Esophagus squamous epithelium (tissue), 5 donors: Measurements from ENCODE around the gene COQ7. TPM values are rescaled to one million over a fixed set of nuclear protein-coding genes. Genes with fewer than 3 reads are reported as not detected.
A peak's percentile ranks its signal among the peaks of the same experiment; 100 is the strongest.

Source experiments
- DNase-seq: peaks from one replicate; lab custom pipeline; 2025; lab: John Stamatoyannopoulos, UW
- H3K27ac ChIP-seq, 4 donors: fragments of 200-600 bp; sonication (generic); one replicate each; pipeline ENCODE4 v1.5.1; 2016 to 2019; ENCODE audit warnings: mild to moderate bottlenecking in 1 of 4
- H3K27me3 ChIP-seq, 4 donors: fragments of 200-600 bp; sonication (generic); 1 replicate in 3 of 4; 2 replicates in 1 of 4; pipeline versions ENCODE4 v1.5.1 to v1.6.0; 2017 to 2021; ENCODE audit warnings: antibody characterized with exemption in 1 of 4
- H3K36me3 ChIP-seq, 3 donors: fragments of 200-600 bp; sonication (generic); one replicate each; pipeline ENCODE4 v1.5.1; 2016 to 2019
- H3K4me1 ChIP-seq, 3 donors: fragments of 200-600 bp; sonication (generic); one replicate each; pipeline ENCODE4 v1.5.1; 2017 to 2019
- H3K4me3 ChIP-seq, 4 donors: fragments of 200-600 bp; sonication (generic); 1 replicate in 3 of 4; 2 replicates in 1 of 4; pipeline ENCODE4 v1.5.1; 2016 to 2019; ENCODE audit warnings: mild to moderate bottlenecking in 2 of 4, moderate library complexity in 1 of 4
- H3K9me3 ChIP-seq, 3 donors: fragments of 200-600 bp; sonication (generic); one replicate each; pipeline ENCODE4 v1.5.1; 2016 to 2019
- POLR2A ChIP-seq, 4 donors: fragments of 450-650 bp; IDR thresholded peaks; one replicate each; pipeline ENCODE4 v1.6.1; 2017; ENCODE audit warnings: antibody characterized with exemption in 4 of 4, mild to moderate bottlenecking in 4 of 4, moderate library complexity in 3 of 4
- WGBS, 2 donors: methylation state at CpG; one replicate each; pipeline ENCODE4 v1.1.5; 2018; 5-methylcytosine and 5-hydroxymethylcytosine counted together
- intact Hi-C: fragments of 100-400 bp; cut with DNase I; formaldehyde crosslinking; loops from one replicate; pipeline ENCODE4 v1.15.0; 2022
- total RNA-seq, 4 donors: library from RNA; depleted of rRNA; stranded (reverse); fragments of >200 nt; gene quantifications; one replicate each; pipeline ENCODE4 v1.1.0, GENCODE V29; 2016
- TF ChIP-seq, protein P1 (sequence below), 6 experiments: fragments of 450-650 bp in 4 of 6; fragments of 200-600 bp in 2 of 6; sonication (generic) in 2 of 6; IDR thresholded peaks; one replicate each; pipeline ENCODE4 v1.5.1; 2016 to 2019; ENCODE audit warnings: antibody characterized with exemption in 6 of 6, mild to moderate bottlenecking in 4 of 6, moderate library complexity in 4 of 6
- donor health status: DM: yes; HTN: yes; CAD: no.

Gene COQ7
- total RNA-seq: 10 to 100 TPM in 3 of 4 donors, 1 to 10 TPM in 1; 5.6 to 14.4 (median 12.5) TPM

GRCh38 chr16:19067349-19068236 is at the start of gene COQ7:
Gene COQ7 (plus strand): TSS chr16:19067614. CDS start chr16:19067665, 51 bp downstream.
- WGBS, 2 donors: 0 to 1% methylated on average over 10 to 14 of the region's 68 CpGs
- H3K27me3 ChIP-seq: no peaks in the 10 kb centered on the region
- peak within 1 kb of the TSS; percentile 63 to 94 (median 76) for H3K4me3 ChIP-seq
- intact Hi-C loops: no loop called here
- DNase-seq: peak; percentile 95
- TF ChIP-seq POLR2A (IDR thresholded peaks at IDR 0.05): peak in 3 of 4 donors; percentile 24 to 70 (median 46)
- TF ChIP-seq, protein P1, sequence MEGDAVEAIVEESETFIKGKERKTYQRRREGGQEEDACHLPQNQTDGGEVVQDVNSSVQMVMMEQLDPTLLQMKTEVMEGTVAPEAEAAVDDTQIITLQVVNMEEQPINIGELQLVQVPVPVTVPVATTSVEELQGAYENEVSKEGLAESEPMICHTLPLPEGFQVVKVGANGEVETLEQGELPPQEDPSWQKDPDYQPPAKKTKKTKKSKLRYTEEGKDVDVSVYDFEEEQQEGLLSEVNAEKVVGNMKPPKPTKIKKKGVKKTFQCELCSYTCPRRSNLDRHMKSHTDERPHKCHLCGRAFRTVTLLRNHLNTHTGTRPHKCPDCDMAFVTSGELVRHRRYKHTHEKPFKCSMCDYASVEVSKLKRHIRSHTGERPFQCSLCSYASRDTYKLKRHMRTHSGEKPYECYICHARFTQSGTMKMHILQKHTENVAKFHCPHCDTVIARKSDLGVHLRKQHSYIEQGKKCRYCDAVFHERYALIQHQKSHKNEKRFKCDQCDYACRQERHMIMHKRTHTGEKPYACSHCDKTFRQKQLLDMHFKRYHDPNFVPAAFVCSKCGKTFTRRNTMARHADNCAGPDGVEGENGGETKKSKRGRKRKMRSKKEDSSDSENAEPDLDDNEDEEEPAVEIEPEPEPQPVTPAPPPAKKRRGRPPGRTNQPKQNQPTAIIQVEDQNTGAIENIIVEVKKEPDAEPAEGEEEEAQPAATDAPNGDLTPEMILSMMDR (IDR thresholded peaks at IDR 0.05): peak in 2 of 6 experiments; percentile 10 to 25
- peaks cover 0 to 16% (median 0%) of the 10 kb centered on the region in 3 donors for H3K36me3 ChIP-seq
- H3K9me3 ChIP-seq: no peaks in the 10 kb centered on the region
- H3K27ac ChIP-seq: peak within 1 kb of the TSS; percentile 95 to 100 (median 98)
- peaks cover 8 to 23% (median 17%) of the 10 kb centered on the region in 3 donors for H3K4me1 ChIP-seq

DNA sequence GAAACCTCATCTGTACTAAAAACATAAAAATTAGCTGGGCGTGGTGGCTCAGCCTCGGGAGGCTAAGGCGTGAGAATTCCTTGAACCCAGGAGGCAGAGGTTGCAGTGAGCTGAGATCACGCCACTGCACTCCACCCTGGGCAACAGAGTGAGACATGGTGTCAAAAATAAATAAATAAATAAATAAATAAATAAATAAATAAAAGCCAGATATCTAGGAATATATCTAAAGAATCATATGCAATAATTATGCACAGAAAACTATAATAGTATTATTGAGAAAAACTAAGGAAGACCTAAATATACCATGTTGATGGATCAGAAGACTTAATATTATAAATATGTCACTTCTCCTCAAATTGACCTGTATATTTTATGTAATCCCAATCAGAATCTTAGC is 46.7 kb upstream of the COQ7 start:
- Histone ChIP-seq H3K4me3 (no peak overlapping the region), H3K27ac (no peak overlapping the region), H3K4me1 (no peaks in the 10 kb centered on the region), H3K36me3 (no peaks in the 10 kb centered on the region), H3K27me3 (no peaks in the 10 kb centered on the region), H3K9me3 (no peaks in the 10 kb centered on the region)
- DNase-seq: no peak
- TF ChIP-seq, protein P1 (IDR thresholded peaks at IDR 0.05): no peak
- no peak for TF ChIP-seq POLR2A (IDR thresholded peaks at IDR 0.05)
- intact Hi-C loops: no loop called here
- WGBS, 2 donors: 73 to 98% methylated on average over 4 of the region's 4 CpGs

DNA sequence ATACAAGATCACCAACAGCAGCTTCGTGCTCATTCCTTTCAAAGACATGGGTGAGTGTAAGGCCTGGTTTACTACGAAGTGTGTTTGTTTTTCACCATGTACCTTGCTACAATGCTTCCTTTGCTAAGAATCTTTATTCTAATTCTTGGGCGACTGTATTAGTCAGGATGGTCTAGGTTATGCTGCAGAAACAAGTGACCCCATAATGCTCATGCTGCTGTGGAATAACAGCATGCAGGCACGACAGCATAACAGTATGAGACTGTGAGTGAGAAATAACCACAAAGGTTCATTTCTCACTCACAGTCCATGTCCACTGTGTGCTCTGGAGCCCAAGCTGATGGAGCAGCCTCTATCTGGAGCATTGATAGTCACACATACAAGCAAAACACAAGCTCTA is 45.7 kb upstream of the COQ7 start:
- H3K36me3 ChIP-seq: no peaks in the 10 kb centered on the region
- no peaks in the 10 kb centered on the region for H3K4me1 ChIP-seq
- intact Hi-C loops: no loop called here
- H3K27me3 ChIP-seq: no peaks in the 10 kb centered on the region
- no peak for DNase-seq
- no peak overlapping the region for H3K4me3 ChIP-seq
- no peak for TF ChIP-seq POLR2A (IDR thresholded peaks at IDR 0.05)
- TF ChIP-seq, protein P1 (IDR thresholded peaks at IDR 0.05): no peak
- no peak overlapping the region for H3K27ac ChIP-seq
- H3K9me3 ChIP-seq: no peaks in the 10 kb centered on the region
- WGBS, 2 donors: 86 to 90% methylated on average over 4 of the region's 4 CpGs

GRCh38 chr16:19027416-19027815 is 40.0 kb upstream of the COQ7 start:
- no peak for DNase-seq
- no peak overlapping the region for H3K4me3 ChIP-seq
- 54 to 60% methylated on average over 3 of the region's 3 CpGs for WGBS, 2 donors

More at GRCh38 chr16:19027416-19027815, 40.0 kb upstream of the COQ7 start:
- intact Hi-C loops: no loop called here
- TF ChIP-seq, protein P1 (IDR thresholded peaks at IDR 0.05): no peak
- no peak for TF ChIP-seq POLR2A (IDR thresholded peaks at IDR 0.05)
- Histone ChIP-seq H3K36me3 (no peaks in the 10 kb centered on the region), H3K27ac (no peak overlapping the region), H3K4me1 (no peaks in the 10 kb centered on the region), H3K9me3 (no peaks in the 10 kb centered on the region), H3K27me3 (no peaks in the 10 kb centered on the region)
